ENCODE measurements around the gene PLIN4. TPM values are rescaled to one million over a fixed set of nuclear protein-coding genes. Genes with fewer than 3 reads are reported as not detected.

The PLIN4 gene
- total RNA-seq, 1 donor = 0.43 TPM

- TF ChIP-seq CTCF (IDR thresholded peaks at IDR 0.05; ENCODE audit: insufficient read depth, low read depth, low read length) = no peak
- no peak for DNase-seq (ENCODE audit: low read depth)
- no peak overlapping the region for H3K4me3 ChIP-seq (ENCODE audit: low read depth, low read length)
Measured at GRCh38 chr19:4500841-4501591, 17.3 kb downstream of the PLIN4 start.

- DNase-seq (ENCODE audit: low read depth) = no peak
- no peak overlapping the region for H3K4me3 ChIP-seq (ENCODE audit: low read depth, low read length)
- no peak for TF ChIP-seq CTCF (IDR thresholded peaks at IDR 0.05; ENCODE audit: insufficient read depth, low read depth, low read length)
Measured at GRCh38 chr19:4499855-4500254, 18.4 kb downstream of the PLIN4 start.

- no peak for DNase-seq (ENCODE audit: low read depth)
- no peak overlapping the region for H3K4me3 ChIP-seq (ENCODE audit: low read depth, low read length)
- no peak for TF ChIP-seq CTCF (IDR thresholded peaks at IDR 0.05; ENCODE audit: insufficient read depth, low read depth, low read length)
Measured at GRCh38 chr19:4499318-4499717, 19.0 kb downstream of the PLIN4 start.

GRCh38 chr19:4498694-4499093 is 19.6 kb downstream of the PLIN4 start:
- no peak overlapping the region for H3K4me3 ChIP-seq (ENCODE audit: low read depth, low read length)
- no peak for DNase-seq (ENCODE audit: low read depth)
- no peak for TF ChIP-seq CTCF (IDR thresholded peaks at IDR 0.05; ENCODE audit: insufficient read depth, low read depth, low read length)

GRCh38 chr19:4497770-4498389 is 20.4 kb downstream of the PLIN4 start:
- H3K4me3 ChIP-seq (ENCODE audit: low read depth, low read length) = no peak overlapping the region
- no peak for TF ChIP-seq CTCF (IDR thresholded peaks at IDR 0.05; ENCODE audit: insufficient read depth, low read depth, low read length)
- DNase-seq (ENCODE audit: low read depth) = no peak

GRCh38 chr19:4496304-4496703 is 22.0 kb downstream of the PLIN4 start:
- TF ChIP-seq CTCF (IDR thresholded peaks at IDR 0.05; ENCODE audit: insufficient read depth, low read depth, low read length) = no peak
- no peak overlapping the region for H3K4me3 ChIP-seq (ENCODE audit: low read depth, low read length)
- no peak for DNase-seq (ENCODE audit: low read depth)

Data from fibroblast of villous mesenchyme (primary cell).